Naive B cell (primary cell): Measurements from ENCODE around the gene CST11. TPM values are rescaled to one million over a fixed set of nuclear protein-coding genes. Genes with fewer than 3 reads are reported as not detected.

ENCODE experiments used
- ATAC-seq, 2 donors: fragments of 150-1000 bp; cut with Tn5 transposase; 2 replicates each; pipeline ENCODE4 v1.10.0; 2021; ENCODE audit warnings: low read depth in 2 of 2, mild to moderate bottlenecking in 2 of 2, moderate library complexity in 2 of 2
- DNase-seq: peaks from one replicate; pipeline ENCODE4 v3.0.0; 2022
- H3K27ac Mint-ChIP-seq, 6 donors: one replicate each; pipeline ENCODE4 v1.8.0; 2020 to 2022; ENCODE audit warnings: mild to moderate bottlenecking in 6 of 6, mixed read lengths in 6 of 6, moderate library complexity in 5 of 6, inconsistent platforms in 2 of 6
- H3K27me3 Mint-ChIP-seq, 3 donors: one replicate each; pipeline ENCODE4 v1.8.0; 2021 to 2022; ENCODE audit warnings: mixed read lengths in 3 of 3, mild to moderate bottlenecking in 1 of 3
- H3K36me3 Mint-ChIP-seq, 2 donors: one replicate each; pipeline ENCODE4 v1.8.0; 2020 to 2022; ENCODE audit warnings: mixed read lengths in 2 of 2, inconsistent platforms in 1 of 2, mild to moderate bottlenecking in 1 of 2
- H3K4me1 Mint-ChIP-seq, 3 donors: one replicate each; pipeline ENCODE4 v1.8.0; 2020 to 2022; ENCODE audit warnings: mixed read lengths in 3 of 3, inconsistent platforms in 1 of 3, mild to moderate bottlenecking in 1 of 3, moderate library complexity in 1 of 3
- H3K4me3 Mint-ChIP-seq, 8 donors: one replicate each; pipeline ENCODE4 v1.8.0; 2020 to 2022; ENCODE audit warnings: mild to moderate bottlenecking in 8 of 8, mixed read lengths in 8 of 8, moderate library complexity in 8 of 8, inconsistent platforms in 2 of 8
- H3K9me3 Mint-ChIP-seq, 7 donors: one replicate each; pipeline ENCODE4 v1.8.0; 2020 to 2022; ENCODE audit warnings: mixed read lengths in 7 of 7, mild to moderate bottlenecking in 5 of 7, inconsistent platforms in 2 of 7, moderate library complexity in 1 of 7
- polyA plus RNA-seq, 6 donors: library from polyadenylated mRNA; unstranded; fragments of 300-500 nt; fragmentation: Illumina TruSeq; gene quantifications; one replicate each; pipeline ENCODE4 v1.2.3, GENCODE V29; 2021; ENCODE audit warnings: low read depth in 6 of 6

The CST11 gene, protein sequence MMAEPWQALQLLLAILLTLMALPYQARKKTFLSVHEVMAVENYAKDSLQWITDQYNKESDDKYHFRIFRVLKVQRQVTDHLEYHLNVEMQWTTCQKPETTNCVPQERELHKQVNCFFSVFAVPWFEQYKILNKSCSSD
- not detected for polyA plus RNA-seq

- Mint-ChIP-seq H3K36me3 (no peaks in the 10 kb centered on the region), H3K4me1 (peaks cover 6 to 13% (median 11%) of the 10 kb centered on the region in 3 donors), H3K9me3 (no peaks in the 10 kb centered on the region), H3K27ac (no peak within 1 kb of the TSS), H3K4me3 (no peak within 1 kb of the TSS), H3K27me3 (peaks cover 0 to 17% (median 6%) of the 10 kb centered on the region in 3 donors)
- no peak for ATAC-seq
- no peak for DNase-seq
Measured at GRCh38 chr20:23452776-23453175, at the start of gene CST11. Gene CST11, minus strand, starts transcription at chr20:23452876. Its CDS starts 65 bp downstream, at chr20:23452811.

DNA sequence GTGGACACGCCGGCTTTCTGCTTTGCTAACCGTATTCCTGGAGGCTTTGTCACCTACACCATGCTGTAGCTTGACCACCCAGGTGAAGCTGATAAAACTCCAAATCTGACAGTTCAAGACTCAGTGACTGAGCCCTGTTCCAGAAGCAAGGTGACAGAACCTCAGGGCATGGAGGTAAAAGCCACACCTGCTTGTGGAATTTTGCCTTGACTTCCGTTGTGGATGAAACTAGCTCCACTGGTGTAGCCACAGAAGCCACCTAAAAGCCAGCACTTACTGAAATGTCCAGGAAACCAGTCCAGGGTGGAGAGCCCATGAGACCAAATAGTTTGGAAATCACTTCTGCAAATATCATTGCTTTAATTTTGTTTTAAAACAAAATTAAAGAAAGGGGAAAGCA is 49.2 kb upstream of the CST11 start:
- Mint-ChIP-seq H3K27ac (no peak overlapping the region), H3K27me3 (peaks cover 0 to 29% (median 11%) of the 10 kb centered on the region in 3 donors), H3K9me3 (peaks cover 0 to 9% (median under 1%) of the 10 kb centered on the region in 7 donors), H3K4me1 (no peaks in the 10 kb centered on the region), H3K4me3 (no peak overlapping the region), H3K36me3 (no peaks in the 10 kb centered on the region)
- DNase-seq (no peak), ATAC-seq (no peak)

DNA sequence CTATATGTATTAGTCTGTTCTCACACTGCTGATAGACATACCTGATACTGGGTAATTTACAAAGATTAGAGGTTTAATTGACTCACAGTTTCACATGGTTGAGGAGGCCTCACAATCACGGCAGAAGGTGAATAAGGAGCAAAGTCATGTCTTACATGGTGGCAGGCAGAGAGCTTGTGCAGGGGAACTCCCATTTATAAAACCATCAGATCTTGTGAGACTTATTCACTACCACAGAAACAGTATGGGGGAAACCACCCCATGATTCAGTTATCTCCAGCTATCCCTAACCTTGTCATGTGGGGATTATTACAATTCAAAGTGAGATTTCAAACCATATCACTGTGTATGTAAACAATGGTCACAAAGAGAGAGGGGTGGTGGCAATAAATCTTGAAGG is 44.9 kb upstream of the CST11 start:
- peaks cover 0 to 5% (median 1%) of the 10 kb centered on the region in 3 donors for H3K4me1 Mint-ChIP-seq
- peaks cover 3 to 13% (median 10%) of the 10 kb centered on the region in 7 donors for H3K9me3 Mint-ChIP-seq
- no peak overlapping the region for H3K4me3 Mint-ChIP-seq
- H3K36me3 Mint-ChIP-seq, result no peaks in the 10 kb centered on the region
- ATAC-seq, result no peak
- H3K27ac Mint-ChIP-seq, result no peak overlapping the region
- no peak for DNase-seq
- H3K27me3 Mint-ChIP-seq, result peaks cover 0 to 14% (median 4%) of the 10 kb centered on the region in 3 donors

DNA sequence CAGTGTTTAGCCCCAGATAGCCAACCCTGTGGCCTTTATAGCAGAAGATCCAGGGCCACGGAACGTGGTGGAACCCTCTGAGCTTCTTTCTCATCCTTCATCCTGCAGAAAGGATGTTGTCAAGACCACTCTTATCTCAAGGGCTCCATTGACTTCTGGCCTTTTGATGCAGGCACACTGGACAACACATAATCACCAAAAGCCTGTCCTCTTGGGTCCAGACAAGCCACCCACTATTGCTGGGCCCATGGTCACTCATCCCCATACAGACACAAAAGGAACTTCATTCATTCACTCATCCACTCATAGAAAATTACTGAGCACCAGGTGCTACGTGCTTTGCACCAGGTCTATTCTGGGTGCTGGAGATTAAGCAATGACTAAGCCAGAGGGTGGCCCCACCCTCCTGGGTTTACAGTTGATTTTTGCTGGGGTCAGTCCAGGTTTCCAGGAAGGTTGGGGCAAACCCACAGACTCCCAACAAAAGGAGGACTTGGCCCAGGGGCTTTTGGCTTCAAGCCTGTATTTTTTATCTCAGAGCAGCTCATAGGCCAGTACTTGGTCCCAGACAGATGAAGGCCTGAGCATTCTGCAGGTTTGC is 40.6 kb upstream of the CST11 start:
- Mint-ChIP-seq H3K4me1 (peaks cover 9 to 21% (median 20%) of the 10 kb centered on the region in 3 donors), H3K27ac (peak overlapping the region in 1 of 6 donors; percentile 32), H3K36me3 (no peaks in the 10 kb centered on the region), H3K9me3 (peaks cover 3 to 13% (median 10%) of the 10 kb centered on the region in 7 donors), H3K4me3 (no peak overlapping the region), H3K27me3 (peaks cover 0 to 4% (median 0%) of the 10 kb centered on the region in 3 donors)
- DNase-seq (no peak), ATAC-seq (no peak)

DNA sequence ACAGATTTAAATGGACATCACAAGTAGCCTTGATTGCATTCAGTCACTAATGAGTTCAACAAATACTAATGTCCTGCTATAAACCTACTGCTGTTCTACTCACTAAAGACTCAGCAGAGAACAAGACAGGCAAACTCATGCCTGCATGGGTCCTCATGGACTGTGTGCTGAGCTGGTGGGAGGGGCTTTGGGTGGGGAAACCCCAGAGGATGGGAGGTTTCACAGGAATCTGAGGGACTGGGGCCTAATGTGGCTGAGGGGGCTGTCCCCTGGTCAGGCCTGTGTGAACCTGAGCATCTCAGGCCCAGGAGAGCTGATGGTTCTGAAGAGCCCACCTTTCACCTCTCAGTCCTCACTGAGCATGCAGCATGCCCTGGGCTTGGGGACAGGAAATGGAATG is 39.6 kb upstream of the CST11 start:
- no peak overlapping the region for H3K4me3 Mint-ChIP-seq
- H3K27ac Mint-ChIP-seq, result peak overlapping the region in 1 of 6 donors; percentile 65
- no peaks in the 10 kb centered on the region for H3K36me3 Mint-ChIP-seq
- DNase-seq (no peak), ATAC-seq (peak; percentile 62 to 68)
- H3K4me1 Mint-ChIP-seq, result peaks cover 9 to 21% (median 20%) of the 10 kb centered on the region in 3 donors
- H3K9me3 Mint-ChIP-seq, result peaks cover 0 to 13% (median 10%) of the 10 kb centered on the region in 7 donors
- H3K27me3 Mint-ChIP-seq, result no peaks in the 10 kb centered on the region

GRCh38 chr20:23490817-23491216 is 38.1 kb upstream of the CST11 start, which contains the start of gene CST8:
Gene CST8, plus strand, starts transcription at chr20:23491117. Its CDS starts 551 bp downstream, at chr20:23491668.
- Mint-ChIP-seq H3K27ac (peak within 1 kb of the TSS in 1 of 6 donors; percentile 79), H3K4me3 (no peak within 1 kb of the TSS), H3K9me3 (peaks cover 0 to 4% (median under 1%) of the 10 kb centered on the region in 7 donors), H3K27me3 (no peaks in the 10 kb centered on the region), H3K36me3 (no peaks in the 10 kb centered on the region), H3K4me1 (peaks cover 9 to 21% (median 20%) of the 10 kb centered on the region in 3 donors)
- DNase-seq (no peak), ATAC-seq (no peak)

- H3K9me3 Mint-ChIP-seq, result no peaks in the 10 kb centered on the region
- H3K27me3 Mint-ChIP-seq, result no peaks in the 10 kb centered on the region
- peaks cover 15 to 29% (median 28%) of the 10 kb centered on the region in 3 donors for H3K4me1 Mint-ChIP-seq
- no peaks in the 10 kb centered on the region for H3K36me3 Mint-ChIP-seq
- no peak for DNase-seq
- peak overlapping the region in 2 of 8 donors; percentile 1 to 34 for H3K4me3 Mint-ChIP-seq
- ATAC-seq, result no peak
- H3K27ac Mint-ChIP-seq, result peak overlapping the region in 2 of 6 donors; percentile 32 to 69
Measured at GRCh38 chr20:23488996-23489395, 36.3 kb upstream of the CST11 start.

GRCh38 chr20:23488470-23488869 is 35.8 kb upstream of the CST11 start:
- Mint-ChIP-seq H3K27ac (peak overlapping the region in 1 of 6 donors; percentile 69), H3K4me3 (peak overlapping the region in 1 of 8 donors; percentile 34), H3K36me3 (no peaks in the 10 kb centered on the region), H3K27me3 (no peaks in the 10 kb centered on the region), H3K4me1 (peaks cover 17 to 31% (median 29%) of the 10 kb centered on the region in 3 donors), H3K9me3 (no peaks in the 10 kb centered on the region)
- DNase-seq (no peak), ATAC-seq (no peak)

GRCh38 chr20:23484081-23484480 is 31.4 kb upstream of the CST11 start:
- DNase-seq (peak; percentile 3), ATAC-seq (peak; percentile 51 to 73)
- Mint-ChIP-seq H3K4me3 (no peak overlapping the region), H3K9me3 (no peaks in the 10 kb centered on the region), H3K27me3 (no peaks in the 10 kb centered on the region), H3K4me1 (peaks cover 13 to 18% (median 16%) of the 10 kb centered on the region in 3 donors), H3K36me3 (no peaks in the 10 kb centered on the region), H3K27ac (peak overlapping the region in 3 of 6 donors; percentile 3 to 94 (median 54))

DNA sequence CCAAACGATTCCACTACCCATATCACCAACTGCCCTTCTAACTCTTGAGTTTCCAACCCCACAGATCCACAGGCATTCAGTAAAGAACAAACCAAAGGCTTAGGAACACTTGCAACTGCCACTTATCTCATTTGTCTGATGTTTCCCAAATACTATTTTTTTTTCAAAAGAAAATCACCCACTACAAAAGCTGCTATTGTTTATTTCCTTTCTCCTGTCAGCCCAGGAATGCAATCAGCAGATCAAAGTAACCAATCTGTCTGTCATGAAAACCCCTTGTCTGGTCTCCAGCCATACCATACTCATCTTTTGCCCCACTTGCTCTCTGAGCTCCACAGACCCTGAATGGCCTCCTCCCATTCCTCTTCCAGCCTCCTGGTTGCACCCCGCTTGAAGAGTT is 29.5 kb upstream of the CST11 start:
- no peak overlapping the region for H3K4me3 Mint-ChIP-seq
- H3K27me3 Mint-ChIP-seq, result no peaks in the 10 kb centered on the region
- ATAC-seq (no peak), DNase-seq (no peak)
- peak overlapping the region in 1 of 6 donors; percentile 56 for H3K27ac Mint-ChIP-seq
- peaks cover 8 to 11% (median 9%) of the 10 kb centered on the region in 3 donors for H3K4me1 Mint-ChIP-seq
- peaks cover 0 to 2% (median 0%) of the 10 kb centered on the region in 7 donors for H3K9me3 Mint-ChIP-seq
- no peaks in the 10 kb centered on the region for H3K36me3 Mint-ChIP-seq

GRCh38 chr20:23479043-23479442 is 26.4 kb upstream of the CST11 start:
- Mint-ChIP-seq H3K27me3 (no peaks in the 10 kb centered on the region), H3K4me3 (no peak overlapping the region), H3K27ac (no peak overlapping the region), H3K4me1 (peaks cover 2 to 3% (median 2%) of the 10 kb centered on the region in 3 donors), H3K36me3 (no peaks in the 10 kb centered on the region), H3K9me3 (peaks cover 0 to 2% (median 0%) of the 10 kb centered on the region in 7 donors)
- ATAC-seq (no peak), DNase-seq (no peak)

DNA sequence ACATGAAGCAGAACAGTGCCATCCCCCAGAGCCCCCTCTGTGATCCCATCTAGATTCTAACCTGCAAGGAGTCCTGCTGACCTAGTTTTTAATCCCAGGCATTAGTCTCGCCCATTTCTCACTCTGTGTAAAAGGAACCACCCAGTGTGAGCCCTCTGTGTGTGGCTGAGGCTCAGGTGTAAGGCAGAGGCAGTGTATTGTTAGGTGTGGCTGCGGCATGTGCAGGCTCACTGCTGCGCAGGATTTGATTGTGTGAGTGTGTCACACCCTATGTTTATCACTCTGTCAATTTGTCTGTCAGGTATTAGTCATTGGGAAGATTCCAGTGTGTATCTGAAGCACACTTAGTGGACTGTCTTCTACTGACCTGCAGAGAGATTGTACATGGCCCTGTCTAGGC is 24.5 kb upstream of the CST11 start:
- no peaks in the 10 kb centered on the region for H3K36me3 Mint-ChIP-seq
- peaks cover 0 to 2% (median 0%) of the 10 kb centered on the region in 7 donors for H3K9me3 Mint-ChIP-seq
- ATAC-seq (no peak), DNase-seq (no peak)
- no peak overlapping the region for H3K4me3 Mint-ChIP-seq
- no peaks in the 10 kb centered on the region for H3K4me1 Mint-ChIP-seq
- H3K27me3 Mint-ChIP-seq, result no peaks in the 10 kb centered on the region
- H3K27ac Mint-ChIP-seq, result no peak overlapping the region

DNA sequence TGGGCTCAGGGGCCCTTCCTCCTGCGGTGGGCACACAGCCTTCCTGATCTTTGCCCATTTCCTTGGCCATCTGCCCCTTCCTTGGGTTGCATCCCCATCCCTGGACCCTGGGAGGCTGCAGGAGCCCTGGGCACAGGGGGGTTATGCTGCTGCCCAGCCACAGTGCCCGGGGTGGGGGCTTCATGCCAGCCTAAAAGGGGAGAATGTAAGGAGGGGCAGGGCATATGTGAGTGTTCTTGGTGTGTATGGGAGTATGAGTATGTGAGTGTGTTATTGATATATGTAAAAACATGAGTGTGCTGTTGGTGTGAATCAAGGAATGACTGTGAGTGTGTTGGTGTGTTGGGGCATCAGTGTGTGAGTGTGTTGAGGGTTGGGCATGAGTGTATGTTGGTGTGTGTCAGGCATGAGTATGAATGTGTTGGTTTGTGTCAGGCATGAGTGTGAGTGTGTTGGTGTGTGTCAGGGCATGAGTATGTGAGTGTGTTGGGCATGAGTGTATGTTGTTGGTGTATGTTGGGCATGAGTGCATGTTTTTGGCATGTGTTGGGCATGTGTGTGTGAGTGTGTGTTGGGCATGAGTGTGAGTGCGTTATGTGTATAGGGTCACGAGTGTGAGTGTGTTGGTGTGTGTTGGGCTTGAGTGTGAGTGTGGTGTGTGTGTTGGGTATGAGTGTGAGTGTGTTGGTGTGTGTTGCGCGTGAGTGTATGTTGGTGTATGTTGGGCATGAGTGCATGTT is 23.5 kb upstream of the CST11 start:
- DNase-seq, result no peak
- Mint-ChIP-seq H3K4me1 (no peaks in the 10 kb centered on the region), H3K27ac (no peak overlapping the region), H3K9me3 (peaks cover 0 to 2% (median 0%) of the 10 kb centered on the region in 7 donors), H3K4me3 (no peak overlapping the region), H3K27me3 (no peaks in the 10 kb centered on the region), H3K36me3 (no peaks in the 10 kb centered on the region)
- no peak for ATAC-seq
